ENCODE results near the gene CCZ1.

DNA sequence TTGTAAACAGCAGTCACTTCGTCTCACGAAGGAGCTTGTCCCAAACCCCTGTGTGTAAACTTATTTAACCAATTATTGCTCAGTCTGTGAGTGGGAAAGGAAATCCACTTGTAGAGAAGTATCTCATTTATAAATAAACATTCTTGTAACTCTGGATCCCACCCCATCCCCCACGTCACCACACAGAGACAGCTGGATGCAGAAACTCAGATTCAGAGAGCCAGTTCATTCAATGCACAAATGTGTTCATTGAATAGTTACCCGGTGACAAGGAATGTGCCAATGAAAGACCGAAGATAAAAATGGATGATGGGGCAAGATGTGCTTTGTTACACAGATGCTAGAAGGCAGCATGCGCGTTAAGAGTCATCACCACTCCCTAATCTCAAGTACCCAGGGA, 26.2 kb upstream of the CCZ1 start:
- TF ChIP-seq EP300 (IDR thresholded peaks at IDR 0.05; ENCODE audit: borderline replicate concordance) (no peak), NFIC (IDR thresholded peaks at IDR 0.05) (no peak), YY1 (IDR thresholded peaks at IDR 0.05; ENCODE audit: low read depth) (no peak), EGR1 (IDR thresholded peaks at IDR 0.05) (no peak), MAX (IDR thresholded peaks at IDR 0.05) (no peak)
- TF ChIP-seq, protein P1, sequence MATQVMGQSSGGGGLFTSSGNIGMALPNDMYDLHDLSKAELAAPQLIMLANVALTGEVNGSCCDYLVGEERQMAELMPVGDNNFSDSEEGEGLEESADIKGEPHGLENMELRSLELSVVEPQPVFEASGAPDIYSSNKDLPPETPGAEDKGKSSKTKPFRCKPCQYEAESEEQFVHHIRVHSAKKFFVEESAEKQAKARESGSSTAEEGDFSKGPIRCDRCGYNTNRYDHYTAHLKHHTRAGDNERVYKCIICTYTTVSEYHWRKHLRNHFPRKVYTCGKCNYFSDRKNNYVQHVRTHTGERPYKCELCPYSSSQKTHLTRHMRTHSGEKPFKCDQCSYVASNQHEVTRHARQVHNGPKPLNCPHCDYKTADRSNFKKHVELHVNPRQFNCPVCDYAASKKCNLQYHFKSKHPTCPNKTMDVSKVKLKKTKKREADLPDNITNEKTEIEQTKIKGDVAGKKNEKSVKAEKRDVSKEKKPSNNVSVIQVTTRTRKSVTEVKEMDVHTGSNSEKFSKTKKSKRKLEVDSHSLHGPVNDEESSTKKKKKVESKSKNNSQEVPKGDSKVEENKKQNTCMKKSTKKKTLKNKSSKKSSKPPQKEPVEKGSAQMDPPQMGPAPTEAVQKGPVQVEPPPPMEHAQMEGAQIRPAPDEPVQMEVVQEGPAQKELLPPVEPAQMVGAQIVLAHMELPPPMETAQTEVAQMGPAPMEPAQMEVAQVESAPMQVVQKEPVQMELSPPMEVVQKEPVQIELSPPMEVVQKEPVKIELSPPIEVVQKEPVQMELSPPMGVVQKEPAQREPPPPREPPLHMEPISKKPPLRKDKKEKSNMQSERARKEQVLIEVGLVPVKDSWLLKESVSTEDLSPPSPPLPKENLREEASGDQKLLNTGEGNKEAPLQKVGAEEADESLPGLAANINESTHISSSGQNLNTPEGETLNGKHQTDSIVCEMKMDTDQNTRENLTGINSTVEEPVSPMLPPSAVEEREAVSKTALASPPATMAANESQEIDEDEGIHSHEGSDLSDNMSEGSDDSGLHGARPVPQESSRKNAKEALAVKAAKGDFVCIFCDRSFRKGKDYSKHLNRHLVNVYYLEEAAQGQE (IDR thresholded peaks at IDR 0.05; ENCODE audit: low read depth), result no peak

All from Ishikawa (cell line).